Smooth muscle cell of the brain vasculature (primary cell): ENCODE measurements around the gene PPM1F.
"Not testable (repeated sequence)": the region's sequence is repeated elsewhere in the genome, so short reads cannot be mapped to it uniquely, and the experiment has no call there.

Source experiments
- DNase-seq: peaks from one replicate; pipeline ENCODE4 v3.0.0-alpha.2; 2012; ENCODE audit warnings: low read depth, low spot score

Gene PPM1F

GRCh38 chr22:21898354-21898896 lies 54.2 kb downstream of the PPM1F start:
- DNase-seq = no peak

DNA sequence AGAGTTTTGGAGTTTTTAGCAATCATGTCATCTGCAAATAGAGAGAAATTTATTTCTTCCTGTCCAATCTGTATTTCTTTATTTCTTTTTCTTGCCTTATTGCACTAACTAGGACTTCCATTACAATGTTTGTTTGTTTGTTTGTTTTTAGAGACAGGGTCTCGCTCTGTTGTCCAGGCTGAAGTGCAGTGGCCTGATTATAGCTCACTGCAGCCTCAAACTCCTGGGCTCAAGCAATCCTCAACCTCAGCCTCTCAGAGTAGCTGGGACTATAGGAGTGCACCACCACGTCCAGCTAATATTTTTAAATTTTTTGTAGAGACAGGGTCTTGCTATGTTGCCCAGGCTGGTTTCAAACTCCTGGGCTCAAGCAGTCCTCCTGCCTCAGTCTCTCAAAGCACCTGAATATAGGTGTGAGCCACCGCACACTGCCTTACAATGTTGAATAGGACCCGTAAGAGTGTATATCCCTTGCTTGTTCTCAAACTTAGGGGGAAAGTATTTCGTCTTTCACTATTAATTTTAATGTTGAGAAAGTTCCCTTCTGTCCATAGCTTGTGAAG lies 55.6 kb downstream of the PPM1F start:
- no peak for DNase-seq

GRCh38 chr22:21896275-21896674 lies 56.4 kb downstream of the PPM1F start:
- DNase-seq = not testable (repeated sequence)

DNA sequence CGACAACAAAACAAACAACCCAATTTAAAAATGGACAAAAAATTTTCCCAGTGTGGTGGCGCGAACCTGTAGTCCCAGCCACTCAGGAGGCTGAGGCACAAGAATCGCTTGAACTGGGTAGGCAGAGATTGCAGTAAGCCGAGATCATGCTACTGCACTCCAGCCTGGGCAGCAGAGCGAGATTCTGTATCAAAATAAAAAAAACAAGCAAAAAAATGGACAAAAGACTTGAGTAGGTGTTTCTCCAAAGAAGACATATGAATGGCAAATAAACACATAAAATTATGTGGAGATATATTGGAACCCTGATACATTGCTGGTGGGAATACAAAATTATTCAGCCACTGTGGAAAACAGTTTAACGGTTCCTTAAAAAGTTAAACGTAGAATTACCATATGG lies 57.8 kb downstream of the PPM1F start:
- DNase-seq = no peak

GRCh38 chr22:21889251-21889990 lies 63.2 kb downstream of the PPM1F start:
- DNase-seq = no peak

GRCh38 chr22:21887841-21888240 lies 64.8 kb downstream of the PPM1F start:
- DNase-seq = no peak

GRCh38 chr22:21883930-21884329 lies 68.7 kb downstream of the PPM1F start:
- DNase-seq = not testable (repeated sequence)

GRCh38 chr22:21882754-21883333 lies 69.8 kb downstream of the PPM1F start:
- DNase-seq = not testable (repeated sequence)

GRCh38 chr22:21881841-21882753 lies 70.6 kb downstream of the PPM1F start:
- DNase-seq = no peak

DNA sequence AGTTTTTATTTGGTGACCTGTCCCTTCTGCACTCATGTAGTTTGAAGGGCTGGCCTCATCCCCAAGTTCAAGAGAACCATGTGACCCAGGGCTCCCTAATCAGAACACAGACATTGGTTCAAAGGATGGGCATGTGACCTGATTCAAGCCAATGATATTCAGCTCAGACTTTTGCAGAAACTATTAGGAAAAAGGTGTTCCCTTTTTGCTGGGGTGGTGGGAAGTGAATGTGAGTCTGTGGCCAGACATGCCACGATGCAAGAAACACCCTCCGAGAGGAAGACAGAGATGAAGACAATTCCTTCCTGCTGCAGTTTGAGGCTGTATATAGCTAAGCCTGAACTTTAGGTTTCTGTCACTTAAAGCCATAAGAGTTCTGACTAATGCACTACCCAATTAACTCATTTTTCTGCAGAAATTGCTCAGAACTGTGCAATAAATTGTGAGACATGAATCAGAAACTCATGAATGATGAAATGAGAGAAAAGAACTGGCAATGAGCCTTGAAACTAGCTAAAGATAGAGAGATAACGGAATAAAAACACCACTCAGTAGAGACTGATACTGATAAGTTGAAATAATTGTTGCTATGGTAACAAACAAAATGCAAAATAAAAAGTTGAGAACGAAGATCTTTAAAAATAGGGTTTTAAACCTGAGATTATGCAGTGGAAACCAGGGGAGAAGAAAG lies 76.0 kb downstream of the PPM1F start:
- no peak for DNase-seq

DNA sequence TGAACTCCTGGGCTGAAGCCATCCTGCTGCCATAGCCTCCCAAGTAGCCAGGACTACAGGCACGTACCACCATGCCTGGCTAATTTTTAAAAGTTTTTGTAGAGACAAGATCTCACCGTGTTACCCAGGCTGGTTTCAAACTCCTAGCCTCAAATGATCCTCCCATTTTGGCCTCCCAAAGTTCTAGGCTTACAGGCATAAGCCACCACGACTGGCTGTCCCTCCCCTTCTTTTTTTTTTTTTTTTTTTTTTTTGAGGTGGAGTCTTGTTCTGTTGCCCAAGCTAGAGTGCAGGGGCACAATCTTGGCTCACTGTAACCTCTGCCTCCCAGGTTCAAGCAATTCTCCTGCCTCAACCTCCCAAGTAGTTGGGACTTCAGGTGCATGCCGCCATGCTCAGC lies 77.7 kb downstream of the PPM1F start:
- not testable (repeated sequence) for DNase-seq

- no peak for DNase-seq
Measured at GRCh38 chr22:21873619-21874018, 79.0 kb downstream of the PPM1F start.

DNA sequence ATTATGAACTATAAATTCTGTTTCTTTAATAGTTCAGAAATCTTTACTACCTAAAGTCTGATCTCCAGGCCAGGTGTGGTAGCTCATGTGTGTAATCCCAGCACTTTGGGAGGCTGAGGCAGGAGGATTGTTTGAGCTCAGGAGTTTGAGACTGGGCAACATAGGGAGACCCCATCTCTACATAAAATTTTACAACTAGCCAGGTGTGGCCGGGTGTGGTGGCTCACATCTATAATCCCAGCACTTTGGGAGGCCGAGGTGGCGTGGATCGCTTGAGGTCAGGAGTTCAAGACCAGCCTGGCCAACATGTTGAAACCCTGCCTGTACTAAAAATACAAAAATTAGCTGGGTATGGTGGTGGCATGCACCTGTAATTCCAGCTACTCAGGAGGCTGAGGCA lies 79.9 kb downstream of the PPM1F start:
- DNase-seq = not testable (repeated sequence)
